ENCODE results near the gene ASS1.

GRCh38 chr9:130448035-130448624 is 3.4 kb downstream of the ASS1 start:
- no peak for TF ChIP-seq CTCF (IDR thresholded peaks at IDR 0.05)
- no peak for TF ChIP-seq POLR2A (IDR thresholded peaks at IDR 0.05)

Measured in Peyer's patch (tissue), 4 donors.